Mononuclear cell (primary cell): ENCODE measurements around the gene KRT17. TPM values are rescaled to one million over a fixed set of nuclear protein-coding genes. Genes with fewer than 3 reads are reported as not detected.
"Not testable (repeated sequence)": the region's sequence is repeated elsewhere in the genome, so short reads cannot be mapped to it uniquely, and the experiment has no call there.

Source experiments
- H3K27me3 ChIP-seq: 2 replicates; pipeline ENCODE4 v1.6.0; 2011; ENCODE audit warnings: low read length, control low read depth; ENCODE audit not compliant: insufficient read depth
- H3K4me1 ChIP-seq: 2 replicates; pipeline ENCODE4 v1.5.1; 2011; ENCODE audit warnings: mild to moderate bottlenecking, low read length, control low read depth; ENCODE audit not compliant: insufficient read depth
- H3K4me3 ChIP-seq: 2 replicates; pipeline ENCODE4 v1.5.1; 2011; ENCODE audit warnings: mild to moderate bottlenecking, low read length, moderate library complexity
- H3K9me3 ChIP-seq: 2 replicates; pipeline ENCODE4 v1.5.1; 2011; ENCODE audit warnings: low read depth, mild to moderate bottlenecking, control low read depth, low read length
- total RNA-seq: library from RNA; depleted of rRNA; stranded (reverse); fragments of >200 nt; gene quantifications from one replicate; pipeline ENCODE4 v1.2.3, GENCODE V29; 2012

The KRT17 gene
- total RNA-seq, 1 donor = 0.42 TPM

- peaks cover 29% of the 10 kb centered on the region for H3K4me1 ChIP-seq
- no peaks in the 10 kb centered on the region for H3K9me3 ChIP-seq
- no peak overlapping the region for H3K4me3 ChIP-seq
- H3K27me3 ChIP-seq = no peaks in the 10 kb centered on the region
These were observed 22.9 kb upstream of the KRT17 start for GRCh38 chr17:41647038-41647813.

- Histone ChIP-seq H3K27me3 (no peaks in the 10 kb centered on the region), H3K4me1 (peaks cover 15% of the 10 kb centered on the region), H3K9me3 (no peaks in the 10 kb centered on the region), H3K4me3 (no peak overlapping the region)
These were observed 18.1 kb upstream of the KRT17 start for GRCh38 chr17:41642252-41643156.

GRCh38 chr17:41640596-41640995 lies 16.2 kb upstream of the KRT17 start:
- not testable (repeated sequence) for H3K9me3 ChIP-seq, H3K4me3 ChIP-seq, H3K27me3 ChIP-seq, H3K4me1 ChIP-seq

GRCh38 chr17:41639492-41640473 lies 15.4 kb upstream of the KRT17 start:
- Histone ChIP-seq H3K9me3 (no peaks in the 10 kb centered on the region), H3K4me3 (no peak overlapping the region), H3K4me1 (peaks cover under 1% of the 10 kb centered on the region), H3K27me3 (no peaks in the 10 kb centered on the region)

GRCh38 chr17:41638941-41639340 lies 14.6 kb upstream of the KRT17 start:
- H3K9me3 ChIP-seq = no peaks in the 10 kb centered on the region
- no peaks in the 10 kb centered on the region for H3K27me3 ChIP-seq
- no peak overlapping the region for H3K4me3 ChIP-seq
- no peaks in the 10 kb centered on the region for H3K4me1 ChIP-seq

GRCh38 chr17:41638194-41638593 lies 13.8 kb upstream of the KRT17 start:
- no peaks in the 10 kb centered on the region for H3K27me3 ChIP-seq
- no peaks in the 10 kb centered on the region for H3K4me1 ChIP-seq
- H3K4me3 ChIP-seq = no peak overlapping the region
- no peaks in the 10 kb centered on the region for H3K9me3 ChIP-seq

GRCh38 chr17:41636652-41637051 lies 12.3 kb upstream of the KRT17 start:
- Histone ChIP-seq H3K4me3 (no peak overlapping the region), H3K9me3 (no peaks in the 10 kb centered on the region), H3K4me1 (no peaks in the 10 kb centered on the region), H3K27me3 (no peaks in the 10 kb centered on the region)

GRCh38 chr17:41635121-41636097 lies 11.0 kb upstream of the KRT17 start:
- Histone ChIP-seq H3K9me3 (no peaks in the 10 kb centered on the region), H3K4me3 (no peak overlapping the region), H3K27me3 (no peaks in the 10 kb centered on the region), H3K4me1 (no peaks in the 10 kb centered on the region)

GRCh38 chr17:41634639-41635038 lies 10.3 kb upstream of the KRT17 start:
- no peaks in the 10 kb centered on the region for H3K9me3 ChIP-seq
- no peak overlapping the region for H3K4me3 ChIP-seq
- H3K4me1 ChIP-seq = no peaks in the 10 kb centered on the region
- no peaks in the 10 kb centered on the region for H3K27me3 ChIP-seq

- no peaks in the 10 kb centered on the region for H3K9me3 ChIP-seq
- H3K4me3 ChIP-seq = no peak overlapping the region
- H3K27me3 ChIP-seq = no peaks in the 10 kb centered on the region
- no peaks in the 10 kb centered on the region for H3K4me1 ChIP-seq
These were observed 9.3 kb upstream of the KRT17 start for GRCh38 chr17:41633556-41634199.

- no peak overlapping the region for H3K4me3 ChIP-seq
- no peaks in the 10 kb centered on the region for H3K9me3 ChIP-seq
- H3K27me3 ChIP-seq = no peaks in the 10 kb centered on the region
- H3K4me1 ChIP-seq = no peaks in the 10 kb centered on the region
These were observed 8.2 kb upstream of the KRT17 start for GRCh38 chr17:41632482-41633105.

- Histone ChIP-seq H3K4me3 (no peak overlapping the region), H3K9me3 (no peaks in the 10 kb centered on the region)
These were observed 7.5 kb upstream of the KRT17 start for GRCh38 chr17:41631898-41632285.

More at GRCh38 chr17:41631898-41632285, 7.5 kb upstream of the KRT17 start:
- no peaks in the 10 kb centered on the region for H3K4me1 ChIP-seq
- H3K27me3 ChIP-seq = no peaks in the 10 kb centered on the region
